HEK293 (cell line): ENCODE results near the gene EXOSC1.

Experiments used
- ZNF513 ChIP-seq: fragments of 450-650 bp; IDR thresholded peaks from 2 replicates; pipeline ENCODE4 v1.5.1; 2018; ENCODE audit warnings: missing biosample characterization, missing genetic modification characterization

Gene EXOSC1

GRCh38 chr10:97388152-97388551 lies 57.7 kb downstream of the EXOSC1 start (continued):
- TF ChIP-seq ZNF513 (tag by site-specific recombination), result no peak
